Measurements from ENCODE around the gene CACNA1F.
A peak's percentile ranks its signal among the peaks of the same experiment; 100 is the strongest.

GRCh38 chrX:49163555-49164419 lies 69.4 kb downstream of the CACNA1F start:
- TF ChIP-seq CTCF (conservative IDR thresholded peaks at IDR 0.05; ENCODE audit: low read depth, low read length) = peak; percentile 58
- TF ChIP-seq EZH2 (IDR thresholded peaks at IDR 0.05; ENCODE audit: borderline replicate concordance, low read depth, low read length, poor library complexity, severe bottlenecking) = no peak

Data from A673 (cell line).